ENCODE measurements around the gene LUZP2. TPM values are rescaled to one million over a fixed set of nuclear protein-coding genes. Genes with fewer than 3 reads are reported as not detected.

The LUZP2 gene
- total and polyA plus RNA-seq, 10 donors = 0.03 to 2.9 (median 0.40) TPM; not detected in 3

- WGBS, 5 donors = 71 to 93% (median 85%) methylated on average over 2 of the region's 2 CpGs
- no peak for DNase-seq
- no peaks in the 10 kb centered on the region for H3K36me3 ChIP-seq
- H3K27ac ChIP-seq = no peak overlapping the region
- H3K27me3 ChIP-seq (replicated peaks in 1 of 7) = no peaks in the 10 kb centered on the region
- TF ChIP-seq POLR2A (IDR thresholded peaks at IDR 0.05) (no peak), POLR2AphosphoS5 (IDR thresholded peaks at IDR 0.05) (no peak)
- TF ChIP-seq, protein P1, sequence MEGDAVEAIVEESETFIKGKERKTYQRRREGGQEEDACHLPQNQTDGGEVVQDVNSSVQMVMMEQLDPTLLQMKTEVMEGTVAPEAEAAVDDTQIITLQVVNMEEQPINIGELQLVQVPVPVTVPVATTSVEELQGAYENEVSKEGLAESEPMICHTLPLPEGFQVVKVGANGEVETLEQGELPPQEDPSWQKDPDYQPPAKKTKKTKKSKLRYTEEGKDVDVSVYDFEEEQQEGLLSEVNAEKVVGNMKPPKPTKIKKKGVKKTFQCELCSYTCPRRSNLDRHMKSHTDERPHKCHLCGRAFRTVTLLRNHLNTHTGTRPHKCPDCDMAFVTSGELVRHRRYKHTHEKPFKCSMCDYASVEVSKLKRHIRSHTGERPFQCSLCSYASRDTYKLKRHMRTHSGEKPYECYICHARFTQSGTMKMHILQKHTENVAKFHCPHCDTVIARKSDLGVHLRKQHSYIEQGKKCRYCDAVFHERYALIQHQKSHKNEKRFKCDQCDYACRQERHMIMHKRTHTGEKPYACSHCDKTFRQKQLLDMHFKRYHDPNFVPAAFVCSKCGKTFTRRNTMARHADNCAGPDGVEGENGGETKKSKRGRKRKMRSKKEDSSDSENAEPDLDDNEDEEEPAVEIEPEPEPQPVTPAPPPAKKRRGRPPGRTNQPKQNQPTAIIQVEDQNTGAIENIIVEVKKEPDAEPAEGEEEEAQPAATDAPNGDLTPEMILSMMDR (IDR thresholded peaks at IDR 0.05 in 8 of 11, conservative IDR thresholded peaks at IDR 0.05 in 3 of 11) = no peak
- H3K9me3 ChIP-seq = no peaks in the 10 kb centered on the region
- intact Hi-C loops (cut with DNase I; ENCODE audit: low total_unique reads) = no loop called here
- H3K4me3 ChIP-seq = no peak overlapping the region
- H3K4me1 ChIP-seq = no peaks in the 10 kb centered on the region
Measured at GRCh38 chr11:24651873-24652272, 155.0 kb downstream of the LUZP2 start.

DNA sequence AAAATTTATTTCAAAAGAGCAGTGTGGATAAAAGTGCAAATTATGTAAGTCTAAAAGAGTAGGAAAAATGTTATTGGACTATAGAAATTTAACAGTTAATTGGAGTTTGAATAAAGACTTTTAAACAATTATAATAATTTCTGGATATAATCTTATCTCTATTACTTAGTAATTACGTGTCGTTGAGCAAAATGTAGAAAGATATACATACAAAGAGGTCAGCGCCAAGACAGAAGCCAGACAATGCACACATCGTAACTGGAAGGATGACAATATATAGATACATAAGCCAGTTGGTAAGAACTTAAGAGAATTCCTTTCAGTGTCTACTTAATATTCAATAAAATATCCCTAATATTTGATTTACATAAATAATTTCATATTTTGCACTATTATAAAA lies 157.0 kb downstream of the LUZP2 start:
- TF ChIP-seq, protein P1 (IDR thresholded peaks at IDR 0.05 in 8 of 11, conservative IDR thresholded peaks at IDR 0.05 in 3 of 11) = no peak
- TF ChIP-seq POLR2AphosphoS5 (IDR thresholded peaks at IDR 0.05) = no peak
- no peak for TF ChIP-seq POLR2A (IDR thresholded peaks at IDR 0.05)
- H3K9me3 ChIP-seq = peaks cover 0 to 3% (median 0%) of the 10 kb centered on the region in 8 donors
- intact Hi-C loops (cut with DNase I; ENCODE audit: low total_unique reads) = no loop called here
- no peaks in the 10 kb centered on the region for H3K4me1 ChIP-seq
- DNase-seq = no peak
- 83 to 94% (median 88%) methylated on average over 4 of the region's 4 CpGs for WGBS, 5 donors
- H3K4me3 ChIP-seq = no peak overlapping the region
- no peaks in the 10 kb centered on the region for H3K27me3 ChIP-seq (replicated peaks in 1 of 7)
- no peaks in the 10 kb centered on the region for H3K36me3 ChIP-seq
- H3K27ac ChIP-seq = no peak overlapping the region

DNA sequence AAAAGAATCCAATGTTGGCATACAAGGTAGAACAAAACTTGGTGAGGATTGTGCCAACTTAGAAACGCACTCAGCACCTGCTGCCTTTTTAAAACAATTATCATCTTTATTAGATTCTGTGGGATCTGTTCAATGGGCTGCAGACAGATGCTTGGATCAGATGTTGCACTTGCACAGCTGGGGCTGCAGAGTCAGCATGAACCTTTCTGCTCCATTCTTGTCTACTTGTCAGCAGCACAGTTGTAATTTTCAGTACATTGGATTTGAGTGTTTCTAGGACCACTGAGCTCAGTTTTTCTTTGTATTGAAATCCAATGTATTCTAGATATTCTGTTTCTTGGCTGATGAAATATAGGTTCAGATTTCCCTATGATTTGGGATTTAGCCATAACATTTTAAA lies 164.5 kb downstream of the LUZP2 start:
- 61 to 79% (median 72%) methylated on average over 1 of the region's 1 CpG for WGBS, 5 donors
- Histone ChIP-seq H3K27me3 (replicated peaks in 1 of 7) (no peaks in the 10 kb centered on the region), H3K9me3 (peaks cover 0 to 20% (median 10%) of the 10 kb centered on the region in 8 donors), H3K4me1 (no peaks in the 10 kb centered on the region), H3K27ac (no peak overlapping the region), H3K4me3 (no peak overlapping the region), H3K36me3 (no peaks in the 10 kb centered on the region)
- TF ChIP-seq POLR2A (IDR thresholded peaks at IDR 0.05) (no peak), POLR2AphosphoS5 (IDR thresholded peaks at IDR 0.05) (no peak)
- TF ChIP-seq, protein P1 (IDR thresholded peaks at IDR 0.05 in 8 of 11, conservative IDR thresholded peaks at IDR 0.05 in 3 of 11) = no peak
- intact Hi-C loops (cut with DNase I; ENCODE audit: low total_unique reads) = no loop called here
- DNase-seq = no peak

GRCh38 chr11:24664399-24664798 lies 167.5 kb downstream of the LUZP2 start:
- Histone ChIP-seq H3K9me3 (peaks cover 0 to 20% (median 8%) of the 10 kb centered on the region in 8 donors), H3K27me3 (replicated peaks in 1 of 7) (no peaks in the 10 kb centered on the region), H3K4me1 (no peaks in the 10 kb centered on the region), H3K27ac (no peak overlapping the region), H3K4me3 (no peak overlapping the region), H3K36me3 (no peaks in the 10 kb centered on the region)
- no peak for DNase-seq
- intact Hi-C loops (cut with DNase I; ENCODE audit: low total_unique reads) = no loop called here
- TF ChIP-seq, protein P1 (IDR thresholded peaks at IDR 0.05 in 8 of 11, conservative IDR thresholded peaks at IDR 0.05 in 3 of 11) = no peak
- WGBS, 5 donors = 72 to 100% (median 83%) methylated on average over 1 of the region's 1 CpG
